T-cell (primary cell): ENCODE data around the gene ZNG1A. TPM values are rescaled to one million over a fixed set of nuclear protein-coding genes. Genes with fewer than 3 reads are reported as not detected.
A peak's percentile ranks its signal among the peaks of the same experiment; 100 is the strongest.
"Not testable (repeated sequence)": the region's sequence is repeated elsewhere in the genome, so short reads cannot be mapped to it uniquely, and the experiment has no call there.

Experiments
- ATAC-seq, 4 experiments: fragments of 200-7000 bp in 3 of 4; fragments of 150-1000 bp in 1 of 4; cut with Tn5 transposase; replicated peaks in 1 of 4; 1 replicate in 3 of 4; 2 replicates in 1 of 4; pipeline ENCODE4 v1.10.0; 2021; ENCODE audit warnings: moderate library complexity in 3 of 4, mild to moderate bottlenecking in 2 of 4, moderate number of reproducible peaks in 1 of 4
- CTCF ChIA-PET, 2 donors: fragments of 300-600 bp; sonication (Branson Sonifier 250); formaldehyde crosslinking; loops; one replicate each; lab custom pipeline; 2022; ENCODE audit warnings: antibody characterized with exemption in 2 of 2; lab: Charles Lee
- POLR2A ChIA-PET, 2 donors: fragments of 300-600 bp; sonication (Branson Sonifier 250); formaldehyde crosslinking; loops; one replicate each; lab custom pipeline; 2022; ENCODE audit warnings: antibody characterized with exemption in 2 of 2; lab: Charles Lee
- DNase-seq, 35 experiments: peaks; one replicate each; pipeline versions ENCODE4 v3.0.0 to v3.0.0-alpha.2; 2013 to 2023
- H3K27ac ChIP-seq: one replicate; pipeline ENCODE4 v1.5.1; 2013; ENCODE audit warnings: low read length
- H3K27me3 ChIP-seq, 2 experiments: replicated peaks in 1 of 2; 1 replicate in 1 of 2; 2 replicates in 1 of 2; pipeline versions ENCODE4 v1.6.1 to v1.7.0; 2013; ENCODE audit warnings: low read length in 1 of 2, mixed read lengths in 1 of 2; ENCODE audit not compliant: control insufficient read depth in 2 of 2, insufficient read depth in 2 of 2; ENCODE audit errors: extremely low read depth in 1 of 2
- H3K36me3 ChIP-seq, 2 donors: 1 replicate in 1 of 2; 2 replicates in 1 of 2; pipeline versions ENCODE4 v1.6.1 to v1.7.0; 2013; ENCODE audit warnings: low read length in 1 of 2; ENCODE audit not compliant: control insufficient read depth in 2 of 2, insufficient read depth in 1 of 2; ENCODE audit errors: extremely low read depth in 1 of 2
- H3K4me1 ChIP-seq, 2 experiments: 1 replicate in 1 of 2; 2 replicates in 1 of 2; pipeline versions ENCODE4 v1.6.1 to v1.7.0; 2013; ENCODE audit warnings: low read length in 2 of 2, mixed read lengths in 1 of 2; ENCODE audit not compliant: insufficient read depth in 2 of 2, control insufficient read depth in 1 of 2; ENCODE audit errors: extremely low read depth in 1 of 2
- H3K4me3 ChIP-seq, 2 donors: 1 replicate in 1 of 2; 2 replicates in 1 of 2; pipeline versions ENCODE4 v1.5.1 to v1.7.0; 2013; ENCODE audit warnings: mild to moderate bottlenecking in 2 of 2, low read length in 1 of 2, moderate library complexity in 1 of 2; ENCODE audit not compliant: control insufficient read depth in 1 of 2; ENCODE audit errors: extremely low read depth in 1 of 2
- H3K9me3 ChIP-seq: 2 replicates; pipeline ENCODE4 v1.7.0; 2013
- H3K27ac Mint-ChIP-seq, 2 donors: one replicate each; pipeline ENCODE4 v1.8.0; 2020 to 2021; ENCODE audit warnings: mild to moderate bottlenecking in 2 of 2, mixed read lengths in 2 of 2
- H3K27me3 Mint-ChIP-seq, 2 donors: one replicate each; pipeline ENCODE4 v1.8.0; 2021 to 2022; ENCODE audit warnings: mixed read lengths in 2 of 2
- H3K36me3 Mint-ChIP-seq: one replicate; pipeline ENCODE4 v1.8.0; 2021; ENCODE audit warnings: mixed read lengths
- H3K4me1 Mint-ChIP-seq, 3 donors: one replicate each; pipeline ENCODE4 v1.8.0; 2020 to 2022; ENCODE audit warnings: mixed read lengths in 3 of 3, mild to moderate bottlenecking in 1 of 3
- H3K4me3 Mint-ChIP-seq, 3 donors: one replicate each; pipeline ENCODE4 v1.8.0; 2020 to 2022; ENCODE audit warnings: mild to moderate bottlenecking in 3 of 3, mixed read lengths in 3 of 3, moderate library complexity in 3 of 3
- H3K9me3 Mint-ChIP-seq, 3 donors: one replicate each; pipeline ENCODE4 v1.8.0; 2020 to 2022; ENCODE audit warnings: mixed read lengths in 3 of 3
- WGBS: methylation state at CpG from one replicate; pipeline ENCODE4 v1.1.5; 2013; ENCODE audit warnings: missing lambda C conversion rate; ENCODE audit not compliant: insufficient coverage; 5-methylcytosine and 5-hydroxymethylcytosine counted together
- total RNA-seq, 35 experiments: library from RNA in 6 of 35; stranded (reverse) in 6 of 35; fragments of 120-200 nt in 1 of 35; gene quantifications; one replicate each; pipeline versions ENCODE4 v1.2.1 to v1.2.4 and lab custom pipeline; 2013 to 2026

Gene ZNG1A
- total RNA-seq, 5 donors from 2014 or later (not counting 1 experiment from before 2014, with no cell fraction given), result 21.2 to 31.2 (median 22.3) TPM

DNA sequence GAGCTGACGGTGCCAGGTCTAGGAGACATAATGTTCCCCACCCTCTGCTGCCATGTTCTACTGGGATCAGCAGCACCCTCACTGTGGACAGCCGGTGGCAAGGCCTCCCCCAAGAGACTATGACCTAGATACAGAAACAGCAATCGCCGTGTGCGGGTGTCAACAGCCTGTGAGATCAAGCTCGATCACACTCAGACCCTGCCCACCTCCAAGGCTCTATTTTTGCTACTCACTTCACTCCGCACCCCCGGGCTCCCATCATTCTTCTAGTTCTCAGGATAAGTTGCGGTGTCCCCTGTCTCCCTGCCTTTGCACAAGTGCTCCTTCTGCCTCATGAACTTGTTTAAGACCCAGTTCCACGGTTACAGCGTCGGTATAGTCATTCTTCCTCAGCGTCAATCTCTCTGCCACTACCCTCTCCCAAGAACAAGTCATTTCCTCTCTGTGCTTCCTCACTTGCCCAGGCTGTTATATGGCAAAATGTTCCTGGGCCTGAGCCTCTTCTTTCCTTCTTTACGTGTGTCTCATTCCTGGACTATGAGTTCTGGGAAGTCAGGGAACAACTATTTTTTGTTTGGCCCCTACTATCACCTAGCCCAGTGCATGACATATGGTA, 30.4 kb upstream of the ZNG1A start:
- CTCF ChIA-PET, result no interaction called here
- WGBS, result 67% methylated on average over 13 of the region's 14 CpGs
- peaks cover 0 to 2% of the 10 kb centered on the region in 2 experiments for H3K4me1 ChIP-seq
- H3K27me3 ChIP-seq, result no peaks in the 10 kb centered on the region
- H3K9me3 ChIP-seq, result no peaks in the 10 kb centered on the region
- DNase-seq, result no peak
- no peak for ATAC-seq
- no peak overlapping the region for H3K27ac ChIP-seq
- peaks cover 0 to 2% (median 0%) of the 10 kb centered on the region in 3 donors for H3K4me1 Mint-ChIP-seq
- no peaks in the 10 kb centered on the region for H3K36me3 Mint-ChIP-seq
- H3K9me3 Mint-ChIP-seq, result no peaks in the 10 kb centered on the region
- POLR2A ChIA-PET, result no interaction called here
- H3K4me3 ChIP-seq, result no peak overlapping the region
- no peak overlapping the region for H3K27ac Mint-ChIP-seq
- H3K4me3 Mint-ChIP-seq, result no peak overlapping the region
- H3K36me3 ChIP-seq, result no peaks in the 10 kb centered on the region
- H3K27me3 Mint-ChIP-seq, result no peaks in the 10 kb centered on the region

DNA sequence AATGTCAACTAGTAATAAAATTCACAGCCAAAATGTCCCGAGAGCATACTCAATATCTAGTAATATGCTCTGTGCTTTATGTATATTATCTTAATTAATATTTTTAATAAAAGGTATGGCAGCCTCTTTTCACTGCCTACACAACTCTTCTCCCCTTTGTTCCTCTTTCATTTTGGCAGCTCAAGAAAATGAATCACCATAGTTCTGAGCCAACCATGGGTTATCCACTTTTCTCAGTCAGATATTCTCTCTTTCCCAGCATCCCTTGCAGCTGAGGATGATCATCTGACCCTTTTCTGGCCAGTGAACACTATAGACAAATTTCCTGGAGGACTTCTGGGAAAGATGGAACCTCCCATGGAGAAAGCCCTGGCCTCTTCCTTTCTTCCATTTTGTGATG, 27.6 kb upstream of the ZNG1A start:
- no peaks in the 10 kb centered on the region for H3K4me1 ChIP-seq
- no peaks in the 10 kb centered on the region for H3K4me1 Mint-ChIP-seq
- H3K27ac ChIP-seq, result no peak overlapping the region
- H3K9me3 ChIP-seq, result no peaks in the 10 kb centered on the region
- H3K4me3 Mint-ChIP-seq, result no peak overlapping the region
- WGBS, result no CpG with 5 or more reads among the region's 1 CpG
- no peak overlapping the region for H3K4me3 ChIP-seq
- ChIA-PET POLR2A (no interaction called here), CTCF (no interaction called here)
- H3K27me3 ChIP-seq, result peaks cover 0 to 3% of the 10 kb centered on the region in 2 experiments
- ATAC-seq (no peak), DNase-seq (no peak)
- no peaks in the 10 kb centered on the region for H3K36me3 ChIP-seq
- no peak overlapping the region for H3K27ac Mint-ChIP-seq
- no peaks in the 10 kb centered on the region for H3K36me3 Mint-ChIP-seq
- H3K27me3 Mint-ChIP-seq, result no peaks in the 10 kb centered on the region
- no peaks in the 10 kb centered on the region for H3K9me3 Mint-ChIP-seq

DNA sequence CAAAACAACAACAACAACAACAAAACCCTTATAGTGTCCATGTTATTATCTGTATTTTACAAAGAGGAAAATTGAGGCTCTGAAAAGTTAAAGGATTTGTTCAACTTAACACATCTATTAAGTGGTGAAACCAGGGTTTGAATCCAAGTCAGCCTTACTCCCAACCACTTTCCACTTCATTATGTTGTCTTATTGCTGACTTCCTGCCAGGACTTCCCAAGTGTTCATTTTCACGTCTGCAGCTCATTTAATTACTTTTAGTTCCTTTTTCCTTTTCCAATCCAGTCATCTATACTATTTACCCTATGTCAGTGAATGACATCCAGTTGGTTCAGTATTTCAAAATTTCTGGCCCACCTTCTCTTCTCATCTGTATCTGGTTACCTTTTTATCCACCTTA, 20.7 kb upstream of the ZNG1A start:
- CTCF ChIA-PET, H3K9me3 ChIP-seq, H3K4me3 ChIP-seq, H3K27me3 Mint-ChIP-seq, POLR2A ChIA-PET, H3K27me3 ChIP-seq, H3K36me3 ChIP-seq, H3K4me3 Mint-ChIP-seq, H3K27ac Mint-ChIP-seq, H3K9me3 Mint-ChIP-seq, H3K4me1 Mint-ChIP-seq, H3K36me3 Mint-ChIP-seq, H3K4me1 ChIP-seq, H3K27ac ChIP-seq, DNase-seq, ATAC-seq: not testable (repeated sequence)
- WGBS, result no CpG with 5 or more reads among the region's 1 CpG

DNA sequence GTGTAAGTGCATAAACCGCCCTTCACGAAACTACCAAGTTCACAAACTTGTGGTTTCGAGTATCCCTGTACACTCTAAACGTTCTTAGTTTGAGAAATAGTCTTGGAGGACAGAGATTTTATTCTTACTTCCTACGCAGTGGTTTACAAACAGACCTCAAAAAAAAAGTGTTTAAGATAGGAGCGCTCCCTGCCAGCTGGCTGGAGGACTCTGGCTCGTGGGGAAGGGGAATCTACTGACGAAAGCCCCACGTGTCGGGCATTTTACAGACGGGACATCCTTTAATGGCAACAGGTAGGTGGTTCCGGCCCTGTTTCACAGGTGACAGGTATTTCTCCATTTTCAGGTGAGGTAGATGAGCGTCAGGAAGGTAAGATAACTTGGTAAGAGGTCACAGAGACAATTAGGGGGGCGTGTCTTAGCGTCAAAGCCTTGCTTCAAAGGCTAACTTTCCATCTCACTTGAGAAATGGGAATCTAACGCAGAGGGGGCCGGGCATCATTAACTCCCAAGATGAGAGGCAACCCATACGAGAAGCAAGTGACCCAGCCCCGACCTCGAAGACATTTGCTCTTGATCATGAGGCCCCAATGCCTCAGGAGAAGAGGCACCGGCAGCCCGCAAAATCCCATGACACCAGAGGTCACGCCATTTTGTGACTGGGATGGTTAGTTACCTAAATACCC, 573 bp downstream of the ZNG1A start:
- H3K27me3 ChIP-seq, H3K9me3 Mint-ChIP-seq, H3K4me1 Mint-ChIP-seq, H3K36me3 ChIP-seq, H3K36me3 Mint-ChIP-seq, H3K27me3 Mint-ChIP-seq, H3K4me1 ChIP-seq, CTCF ChIA-PET, H3K9me3 ChIP-seq, POLR2A ChIA-PET: not testable (repeated sequence)
- Histone ChIP-seq H3K27ac (peak overlapping the region; percentile 49), H3K4me3 (peak overlapping the region in 1 of 2 donors; percentile 30)
- WGBS, result no CpG with 5 or more reads among the region's 23 CpGs
- peak in 10 of 35 experiments; percentile 0 to 36 (median 6) for DNase-seq
- ATAC-seq, result peak in 1 of 4 experiments; percentile 31
- Mint-ChIP-seq H3K4me3 (peak overlapping the region; percentile 71 to 80 (median 76)), H3K27ac (peak overlapping the region; percentile 79 to 85)

DNA sequence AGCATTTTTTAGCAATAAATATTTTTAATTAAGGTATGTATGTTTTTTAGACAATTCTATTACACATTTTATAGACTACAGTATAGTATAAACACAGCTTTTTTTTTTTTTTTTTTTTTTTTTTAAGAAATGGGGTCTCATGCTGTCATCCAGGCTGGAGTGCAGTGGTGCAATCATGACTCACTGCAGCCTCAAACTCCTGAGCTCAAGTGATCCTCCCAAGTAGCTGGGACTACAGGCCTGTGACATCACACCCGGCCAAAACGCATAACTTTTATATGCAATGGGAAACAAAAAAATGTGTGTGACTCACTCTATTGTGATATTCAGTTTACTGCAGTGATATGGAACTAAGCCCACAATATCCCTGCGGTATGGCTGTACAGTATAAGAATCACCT, 9.1 kb downstream of the ZNG1A start:
- H3K27me3 ChIP-seq, H3K4me3 Mint-ChIP-seq, H3K36me3 Mint-ChIP-seq, H3K27me3 Mint-ChIP-seq, H3K4me1 ChIP-seq, H3K9me3 Mint-ChIP-seq, H3K27ac ChIP-seq, H3K4me1 Mint-ChIP-seq, H3K27ac Mint-ChIP-seq, CTCF ChIA-PET, H3K9me3 ChIP-seq, ATAC-seq, DNase-seq, POLR2A ChIA-PET, H3K4me3 ChIP-seq, H3K36me3 ChIP-seq: not testable (repeated sequence)
- no CpG with 5 or more reads among the region's 3 CpGs for WGBS

DNA sequence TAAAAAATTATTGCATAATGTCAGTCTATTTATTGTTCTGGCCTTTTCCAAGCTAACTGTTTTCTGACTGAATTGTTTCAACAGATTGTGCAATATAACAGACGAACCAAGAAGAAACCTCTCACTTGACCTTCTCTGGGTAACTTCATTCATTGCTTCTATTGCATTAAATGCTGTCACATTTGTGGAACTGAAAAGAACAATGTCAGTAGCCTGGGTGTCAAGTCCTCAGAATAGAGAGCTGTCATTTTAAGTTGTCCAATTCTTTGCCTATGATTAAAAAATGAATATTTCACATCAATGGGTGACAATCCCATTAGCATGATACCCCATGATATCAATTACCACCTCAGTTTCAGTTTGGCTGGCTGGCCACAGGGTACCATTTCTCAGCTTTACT, 19.0 kb downstream of the ZNG1A start:
- H3K9me3 Mint-ChIP-seq, H3K36me3 Mint-ChIP-seq, H3K9me3 ChIP-seq, H3K27ac ChIP-seq, H3K4me1 ChIP-seq, CTCF ChIA-PET, H3K27me3 Mint-ChIP-seq, H3K36me3 ChIP-seq, ATAC-seq, H3K27me3 ChIP-seq, H3K4me3 Mint-ChIP-seq, H3K4me3 ChIP-seq, DNase-seq, H3K4me1 Mint-ChIP-seq, H3K27ac Mint-ChIP-seq, POLR2A ChIA-PET: not testable (repeated sequence)
- no CpG with 5 or more reads among the region's 1 CpG for WGBS
